Stimulated activated CD8-positive, alpha-beta memory T cell treated with anti-CD3 and anti-CD28 coated beads, Interleukin-7, amount 100 ng/mL, for 4 hours (primary cell): ENCODE measurements around the gene NBPF20.
"Not testable (repeated sequence)": the region's sequence is repeated elsewhere in the genome, so short reads cannot be mapped to it uniquely, and the experiment has no call there.

Experiments
- DNase-seq, 2 donors: peaks; one replicate each; pipeline ENCODE4 v3.0.0-alpha.2; 2020; ENCODE audit warnings: low read depth in 2 of 2

The NBPF20 gene

DNA sequence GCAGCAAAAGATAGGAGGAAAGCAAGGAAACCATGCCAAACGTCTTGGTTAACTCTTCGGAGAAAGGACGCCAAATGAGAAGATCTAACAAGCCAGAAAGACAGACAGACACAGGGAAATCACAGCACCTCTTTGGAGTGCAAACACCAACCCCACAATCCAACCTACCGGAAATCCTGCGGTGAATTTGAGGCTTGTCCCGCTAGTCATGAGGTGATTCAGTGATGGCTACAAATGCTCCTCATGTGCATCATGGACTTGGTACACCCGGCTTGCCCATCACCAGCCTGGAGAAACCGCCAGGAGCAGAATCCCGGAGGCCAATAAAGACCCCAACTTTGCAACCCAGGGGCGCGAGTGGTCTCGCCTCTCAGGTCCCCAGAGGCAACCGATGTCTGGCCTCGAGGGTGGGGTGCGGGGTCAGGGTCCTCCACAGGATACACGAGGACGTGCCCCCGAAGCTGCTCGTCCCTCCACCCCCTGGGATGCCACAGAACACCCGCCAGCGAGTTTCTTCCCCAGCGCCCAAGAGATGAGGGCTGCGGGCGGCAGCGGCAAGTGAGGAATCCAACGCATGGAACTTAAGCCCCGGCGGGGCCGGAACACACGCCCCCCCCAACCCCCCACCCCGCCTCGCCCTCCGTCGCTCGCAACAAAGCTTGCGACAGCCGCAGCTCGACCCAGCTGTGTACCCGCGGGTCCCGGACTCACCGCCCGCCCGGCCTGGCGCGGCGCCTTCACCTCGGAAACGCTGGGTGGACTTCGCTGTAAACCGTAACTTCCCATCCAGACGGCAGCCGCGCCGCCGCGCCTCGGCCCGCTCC lies 579 bp downstream of the NBPF20 start:
- peak; percentile 34 to 47 for DNase-seq

DNA sequence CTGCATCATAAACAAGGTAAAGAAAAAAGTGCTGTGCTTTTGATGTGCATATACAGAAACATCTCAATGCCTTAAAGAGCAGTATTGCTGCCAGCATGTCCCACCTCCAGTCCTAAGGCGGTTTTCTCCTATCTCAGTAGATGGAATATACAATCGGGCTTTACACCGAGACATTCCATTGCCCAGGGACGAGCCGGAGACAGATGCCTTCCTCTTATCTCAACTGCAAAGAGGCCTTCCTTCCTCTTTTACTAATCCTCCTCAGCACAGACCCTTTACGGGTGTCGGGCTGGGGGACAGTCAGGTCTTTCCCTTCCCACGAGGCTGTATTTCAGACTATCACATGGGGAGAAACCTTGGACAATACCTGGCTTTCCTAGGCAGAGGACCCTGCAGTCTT lies 10.3 kb downstream of the NBPF20 start:
- DNase-seq, result not testable (repeated sequence)

DNA sequence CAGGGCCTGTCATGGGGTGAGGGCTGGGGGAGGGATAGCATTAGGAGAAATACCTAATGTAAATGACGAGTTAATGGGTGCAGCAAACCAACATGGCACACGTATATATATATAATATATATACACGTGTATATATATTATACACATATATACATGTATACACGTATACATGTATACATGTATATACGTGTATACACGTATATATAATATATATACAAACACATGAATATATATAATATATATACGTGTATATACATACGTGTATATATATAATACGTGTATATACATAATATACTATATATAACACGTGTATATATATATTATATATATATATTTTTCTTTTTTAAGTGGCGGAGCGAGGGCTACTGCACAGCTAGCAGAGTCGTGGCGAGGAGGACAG lies 18.1 kb downstream of the NBPF20 start:
- not testable (repeated sequence) for DNase-seq

DNA sequence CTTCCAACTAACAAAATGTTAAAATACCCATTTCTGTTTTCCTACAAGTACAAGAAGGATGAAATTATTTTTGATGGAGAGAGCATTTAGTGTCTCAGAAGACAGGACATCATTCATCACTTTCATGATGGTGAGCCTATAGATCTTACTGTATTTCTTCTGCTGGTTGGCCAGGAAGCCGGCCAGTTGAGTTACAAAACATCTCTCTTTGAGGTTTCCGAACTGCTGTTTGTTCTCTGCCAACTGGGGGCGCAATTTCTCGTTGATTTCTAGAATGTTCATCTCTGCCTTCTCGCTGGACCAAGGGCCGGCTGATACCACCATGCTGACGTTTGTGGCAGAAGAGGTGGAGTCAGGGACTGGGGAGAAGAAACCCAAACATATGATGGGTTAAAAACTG lies 20.5 kb downstream of the NBPF20 start:
- DNase-seq, result not testable (repeated sequence)

DNA sequence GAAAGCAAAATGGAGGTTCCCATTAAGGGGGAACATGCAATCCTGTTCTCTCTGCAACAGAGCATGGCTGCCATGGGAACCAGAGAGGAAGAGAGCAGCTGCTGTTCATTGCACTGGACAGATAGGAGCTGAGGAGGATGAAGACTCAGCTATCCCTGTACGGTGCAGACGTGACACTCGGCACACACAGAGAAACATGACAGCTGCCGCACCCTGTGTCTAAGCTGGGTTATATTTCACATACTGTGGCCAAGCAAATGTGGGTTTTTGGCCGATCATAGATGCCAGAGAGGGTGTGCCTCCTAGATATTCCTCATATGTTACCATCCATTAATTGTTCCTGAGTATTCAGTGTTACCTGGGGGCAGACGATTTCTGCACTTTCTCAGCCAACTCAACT lies 24.7 kb downstream of the NBPF20 start:
- not testable (repeated sequence) for DNase-seq
